Epithelial cell of esophagus (primary cell): Measurements from ENCODE around the gene LSAMP.

ENCODE experiments used
- DNase-seq: peaks from one replicate; pipeline ENCODE4 v3.0.0; 2010; ENCODE audit warnings: low read depth
- H3K4me3 ChIP-seq: 2 replicates; pipeline ENCODE4 v1.5.1; 2011; ENCODE audit warnings: mild to moderate bottlenecking, low read length, control low read depth
- CTCF ChIP-seq: IDR thresholded peaks from 2 replicates; pipeline ENCODE4 v1.5.1; 2011; ENCODE audit warnings: low read depth, mild to moderate bottlenecking, low read length, control low read depth, inconsistent platforms; ENCODE audit not compliant: insufficient read depth; ENCODE audit errors: missing control alignments

Gene LSAMP

GRCh38 chr3:116331380-116331779, 113.9 kb downstream of the LSAMP start:
- no peak for DNase-seq
- H3K4me3 ChIP-seq, result no peak overlapping the region
- TF ChIP-seq CTCF, result no peak

DNA sequence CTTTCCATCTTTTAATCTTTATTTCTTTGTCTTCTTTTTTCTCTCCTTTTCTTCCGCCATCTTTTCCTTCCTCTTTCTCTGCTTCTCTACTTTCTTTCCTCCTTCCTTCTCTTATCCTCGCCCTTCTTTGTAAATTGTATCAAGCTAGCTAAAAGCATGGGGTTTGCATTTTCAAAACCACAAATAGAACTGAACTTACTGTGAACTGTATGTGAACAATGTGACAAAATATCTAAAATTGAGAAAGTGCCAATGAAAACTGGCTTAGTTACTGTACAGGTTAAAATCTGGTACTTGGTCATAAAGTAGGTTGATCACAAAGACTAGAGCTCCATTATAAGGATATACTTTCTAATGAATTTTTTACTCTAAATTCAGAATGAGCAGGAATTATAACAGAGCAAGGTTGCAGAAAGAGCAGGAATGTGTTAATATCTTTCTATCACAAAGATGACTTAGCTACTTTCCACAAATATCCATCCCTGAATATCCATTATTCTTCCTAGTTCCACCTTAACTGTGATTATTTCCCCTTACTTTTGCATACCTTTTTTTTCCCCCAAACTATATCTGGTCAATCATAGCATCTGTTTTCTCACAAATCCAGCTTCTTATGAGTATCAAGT, 122.4 kb downstream of the LSAMP start:
- H3K4me3 ChIP-seq, result no peak overlapping the region
- TF ChIP-seq CTCF, result no peak
- no peak for DNase-seq

DNA sequence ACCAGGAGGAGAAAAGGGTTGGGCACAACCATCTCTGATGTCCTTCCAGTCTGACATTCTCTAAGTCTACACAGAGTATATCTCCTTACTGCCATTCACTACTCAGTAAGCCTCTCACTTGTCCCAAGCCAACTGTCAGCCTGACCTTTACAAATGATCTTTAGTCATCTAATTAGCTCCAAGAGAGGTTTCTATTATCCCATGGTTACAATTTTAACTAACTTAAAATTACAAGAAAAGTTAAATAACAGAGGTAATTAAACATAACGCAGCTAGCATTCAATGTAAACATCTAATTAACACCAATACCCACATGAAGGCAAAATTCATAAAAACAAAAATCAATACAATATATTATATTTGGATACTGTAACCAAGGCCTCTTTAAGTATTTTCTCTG, 126.9 kb downstream of the LSAMP start:
- TF ChIP-seq CTCF, result no peak
- DNase-seq, result no peak

GRCh38 chr3:116316771-116317170, 128.5 kb downstream of the LSAMP start:
- H3K4me3 ChIP-seq, result no peak overlapping the region
- TF ChIP-seq CTCF, result no peak
- no peak for DNase-seq

More for the DNA sequence above, 126.9 kb downstream of the LSAMP start:
- no peak overlapping the region for H3K4me3 ChIP-seq

- DNase-seq, result no peak
- no peak overlapping the region for H3K4me3 ChIP-seq
- TF ChIP-seq CTCF, result no peak
Observed at GRCh38 chr3:116314476-116314875, 130.8 kb downstream of the LSAMP start.

DNA sequence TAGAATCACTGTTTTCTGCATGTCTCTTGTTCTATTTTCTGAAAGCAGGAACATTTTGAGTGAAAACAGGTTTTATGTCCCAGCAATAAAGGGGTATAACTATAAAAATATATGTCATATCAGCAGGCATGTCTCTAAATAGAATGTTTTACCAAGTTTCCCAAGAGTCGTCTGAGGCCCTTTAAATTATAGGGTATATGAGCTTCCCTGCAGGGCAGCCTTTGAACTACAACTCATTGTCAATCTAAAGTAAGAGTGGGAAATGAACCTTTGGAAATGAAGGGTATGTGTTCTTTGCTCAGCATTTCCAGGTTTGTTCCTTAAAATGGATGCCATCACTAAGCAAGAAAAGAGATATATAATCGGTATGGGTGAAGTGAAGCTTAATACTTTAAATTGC, 138.6 kb downstream of the LSAMP start:
- TF ChIP-seq CTCF, result no peak
- no peak overlapping the region for H3K4me3 ChIP-seq
- DNase-seq, result no peak

DNA sequence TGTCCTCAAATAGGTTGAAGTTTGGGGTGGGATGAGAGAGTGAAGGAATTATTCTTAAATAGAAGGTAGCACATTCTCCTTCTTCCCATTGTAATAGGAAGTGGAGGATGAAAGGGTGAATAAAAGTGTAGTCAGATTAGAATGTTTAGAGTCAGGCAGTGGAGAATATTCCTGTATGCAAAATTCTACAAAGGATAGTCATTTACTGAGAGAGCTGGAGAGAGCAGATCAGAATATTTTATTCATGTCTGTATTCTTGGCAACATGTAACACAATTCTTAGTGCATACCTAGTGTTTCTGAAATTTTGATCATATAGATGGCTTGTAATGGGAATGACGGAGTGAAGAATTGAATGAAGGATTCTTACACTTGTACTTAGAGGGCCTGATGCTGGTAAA, 139.1 kb downstream of the LSAMP start:
- TF ChIP-seq CTCF, result no peak
- no peak overlapping the region for H3K4me3 ChIP-seq
- no peak for DNase-seq
